ENCODE data around the gene GCSH.

Gene GCSH

GRCh38 chr16:81088836-81089235 is 7.4 kb downstream of the GCSH start:
- ChIA-PET CTCF (no interaction called here), POLR2A (ENCODE audit: low non-redundant PET) (no interaction called here)
- TF ChIP-seq CTCF (conservative IDR thresholded peaks at IDR 0.05; ENCODE audit: low read depth), result no peak
- no peak for DNase-seq (ENCODE audit: low spot score)
- no peak overlapping the region for H3K27ac ChIP-seq

GRCh38 chr16:81081014-81081413 is 15.2 kb downstream of the GCSH start:
- no peak for DNase-seq (ENCODE audit: low spot score)
- TF ChIP-seq CTCF (conservative IDR thresholded peaks at IDR 0.05; ENCODE audit: low read depth), result no peak
- no peak overlapping the region for H3K27ac ChIP-seq
- POLR2A ChIA-PET (ENCODE audit: low non-redundant PET), result no interaction called here
- CTCF ChIA-PET, result interaction anchor here (0.7 to 1.0 kb wide), 2 partner anchors 46 to 107 kb away, joined by 3 read pairs; no protein-coding TSS in a partner anchor

GRCh38 chr16:81080233-81080632 is 16.0 kb downstream of the GCSH start:
- no peak for TF ChIP-seq CTCF (conservative IDR thresholded peaks at IDR 0.05; ENCODE audit: low read depth)
- CTCF ChIA-PET, result no interaction called here
- no peak for DNase-seq (ENCODE audit: low spot score)
- no peak overlapping the region for H3K27ac ChIP-seq
- POLR2A ChIA-PET (ENCODE audit: low non-redundant PET), result no interaction called here

GRCh38 chr16:81077076-81077940 is 18.9 kb downstream of the GCSH start, which contains the start of gene C16orf46:
Gene C16orf46 (minus strand): TSS chr16:81077238. CDS start chr16:81063955, 13,283 bp downstream.
- CTCF ChIA-PET, result interaction anchor here (0.7 kb wide), 1 partner anchor 67 kb away, joined by 3 read pairs; no protein-coding TSS in a partner anchor
- DNase-seq (ENCODE audit: low spot score), result peak; percentile 95
- POLR2A ChIA-PET (ENCODE audit: low non-redundant PET), result interaction anchor here (0.5 to 0.7 kb wide), 3 partner anchors 42 to 170 kb away, joined by 3 to 4 read pairs (median 4); partner anchors contain the start of gene ATMIN
- peak within 1 kb of the TSS; percentile 92 for H3K27ac ChIP-seq
- TF ChIP-seq CTCF (conservative IDR thresholded peaks at IDR 0.05; ENCODE audit: low read depth), result no peak

GRCh38 chr16:81076566-81077075 is 19.6 kb downstream of the GCSH start:
- TF ChIP-seq CTCF (conservative IDR thresholded peaks at IDR 0.05; ENCODE audit: low read depth), result no peak
- peak overlapping the region; percentile 92 for H3K27ac ChIP-seq
- CTCF ChIA-PET, result interaction anchor here (0.6 kb wide), 1 partner anchor 668 kb away, joined by 4 read pairs; no protein-coding TSS in a partner anchor
- DNase-seq (ENCODE audit: low spot score), result peak; percentile 90
- POLR2A ChIA-PET (ENCODE audit: low non-redundant PET), result interaction anchor here (0.5 to 0.6 kb wide), 2 partner anchors 41 to 170 kb away, joined by 3 to 4 read pairs; partner anchors contain the start of gene ATMIN

- no peak for TF ChIP-seq CTCF (conservative IDR thresholded peaks at IDR 0.05; ENCODE audit: low read depth)
- POLR2A ChIA-PET (ENCODE audit: low non-redundant PET), result no interaction called here
- CTCF ChIA-PET, result no interaction called here
- no peak overlapping the region for H3K27ac ChIP-seq
- DNase-seq (ENCODE audit: low spot score), result no peak
These were observed 22.4 kb downstream of the GCSH start for GRCh38 chr16:81073560-81074330.
